Measurements from ENCODE around the gene OLA1. TPM values are rescaled to one million over a fixed set of nuclear protein-coding genes. Genes with fewer than 3 reads are reported as not detected.

Gene OLA1
- total RNA-seq, 2 donors from 2014 or later = 127 to 181 TPM

DNA sequence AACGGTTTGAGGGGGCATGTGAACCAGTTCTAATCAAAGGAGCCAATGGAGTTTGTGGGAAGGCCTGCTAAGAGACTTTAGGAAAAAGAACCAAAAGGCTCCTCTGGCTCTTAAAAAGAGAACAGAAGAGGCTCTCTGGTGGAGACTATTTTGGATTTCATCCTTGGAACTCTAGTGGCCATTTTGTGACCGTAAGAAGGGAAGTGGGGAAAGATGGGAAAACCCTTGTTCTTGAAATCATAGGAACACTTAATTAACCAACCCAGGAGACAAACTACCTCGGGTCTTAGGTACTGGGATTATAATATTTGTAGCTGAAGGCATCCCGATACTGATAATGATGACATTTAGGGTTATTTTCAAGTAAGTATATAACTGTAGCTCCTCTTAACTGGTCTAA is 157.9 kb downstream of the OLA1 start:
- Mint-ChIP-seq H3K27me3 (ENCODE audit: insufficient read depth) (no peaks in the 10 kb centered on the region), H3K4me1 (peaks cover 4% of the 10 kb centered on the region), H3K9me3 (peaks cover 11% of the 10 kb centered on the region), H3K36me3 (ENCODE audit: low read depth) (peaks cover 22% of the 10 kb centered on the region), H3K4me3 (no peak overlapping the region), H3K27ac (no peak overlapping the region)
- peaks cover 4% of the 10 kb centered on the region for H3K9me3 ChIP-seq (ENCODE audit: control insufficient read depth, low read length)
- DNase-seq = no peak
- peaks cover 6% of the 10 kb centered on the region for H3K36me3 ChIP-seq (ENCODE audit: control insufficient read depth, insufficient read depth, low read length)
- no peak overlapping the region for H3K9ac ChIP-seq (ENCODE audit: extremely low read depth, low read length, poor library complexity, severe bottlenecking)
- H3K27ac ChIP-seq (ENCODE audit: low read depth, low read length) = no peak overlapping the region
- H3K4me3 ChIP-seq (ENCODE audit: low read length) = no peak overlapping the region
- no peaks in the 10 kb centered on the region for H3K27me3 ChIP-seq (ENCODE audit: control insufficient read depth, insufficient read depth, low read length, poor library complexity, severe bottlenecking)
- 93 to 100% methylated on average over 2 to 4 of the region's 4 CpGs for WGBS, 2 experiments (ENCODE audit: insufficient coverage in 1 of 2, insufficient read length in 1 of 2)
- no peaks in the 10 kb centered on the region for H3K4me1 ChIP-seq (ENCODE audit: control insufficient read depth, insufficient read depth, low read length)
- TF ChIP-seq, protein P1, sequence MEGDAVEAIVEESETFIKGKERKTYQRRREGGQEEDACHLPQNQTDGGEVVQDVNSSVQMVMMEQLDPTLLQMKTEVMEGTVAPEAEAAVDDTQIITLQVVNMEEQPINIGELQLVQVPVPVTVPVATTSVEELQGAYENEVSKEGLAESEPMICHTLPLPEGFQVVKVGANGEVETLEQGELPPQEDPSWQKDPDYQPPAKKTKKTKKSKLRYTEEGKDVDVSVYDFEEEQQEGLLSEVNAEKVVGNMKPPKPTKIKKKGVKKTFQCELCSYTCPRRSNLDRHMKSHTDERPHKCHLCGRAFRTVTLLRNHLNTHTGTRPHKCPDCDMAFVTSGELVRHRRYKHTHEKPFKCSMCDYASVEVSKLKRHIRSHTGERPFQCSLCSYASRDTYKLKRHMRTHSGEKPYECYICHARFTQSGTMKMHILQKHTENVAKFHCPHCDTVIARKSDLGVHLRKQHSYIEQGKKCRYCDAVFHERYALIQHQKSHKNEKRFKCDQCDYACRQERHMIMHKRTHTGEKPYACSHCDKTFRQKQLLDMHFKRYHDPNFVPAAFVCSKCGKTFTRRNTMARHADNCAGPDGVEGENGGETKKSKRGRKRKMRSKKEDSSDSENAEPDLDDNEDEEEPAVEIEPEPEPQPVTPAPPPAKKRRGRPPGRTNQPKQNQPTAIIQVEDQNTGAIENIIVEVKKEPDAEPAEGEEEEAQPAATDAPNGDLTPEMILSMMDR (conservative IDR thresholded peaks at IDR 0.05) = no peak

DNA sequence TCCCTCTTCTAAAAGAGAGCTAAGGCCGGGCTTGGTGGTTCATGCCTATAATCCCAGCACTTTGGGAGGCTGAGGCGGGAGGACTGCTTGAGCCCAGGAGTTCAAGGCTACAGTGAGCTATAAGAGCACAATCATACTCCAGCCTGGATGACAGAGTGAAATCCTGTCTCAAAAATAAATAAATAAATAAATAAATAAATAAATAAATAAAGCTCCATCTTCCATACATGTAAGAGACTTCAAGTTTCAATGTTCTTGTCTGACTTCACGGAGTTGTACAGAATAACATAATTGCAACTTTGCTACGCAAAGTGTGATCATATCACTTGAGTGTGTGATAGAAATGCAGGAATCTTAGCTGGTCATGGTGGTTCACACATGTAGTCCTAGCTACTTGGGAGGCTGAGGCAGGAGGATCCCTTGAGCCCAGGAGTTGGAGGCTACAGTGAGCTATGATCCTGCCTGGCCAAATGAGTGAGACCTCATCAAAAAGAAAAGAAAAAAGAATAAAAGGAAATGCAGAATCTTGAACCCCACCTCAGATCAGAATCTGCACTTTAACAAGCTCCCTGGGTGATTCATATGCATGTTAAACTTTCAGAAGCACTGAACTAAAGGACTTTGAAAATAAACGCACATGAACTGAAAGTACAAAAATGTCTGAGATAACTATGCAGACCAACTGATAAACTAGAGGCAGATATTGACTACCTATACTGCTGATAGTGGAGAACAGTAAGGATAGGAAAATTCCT is 159.4 kb downstream of the OLA1 start:
- WGBS, 2 experiments (ENCODE audit: insufficient coverage in 1 of 2, insufficient read length in 1 of 2) = 91 to 100% methylated on average over 2 to 5 of the region's 5 CpGs
- peaks cover 17% of the 10 kb centered on the region for H3K36me3 Mint-ChIP-seq (ENCODE audit: low read depth)
- peaks cover 4% of the 10 kb centered on the region for H3K9me3 ChIP-seq (ENCODE audit: control insufficient read depth, low read length)
- no peak overlapping the region for H3K27ac ChIP-seq (ENCODE audit: low read depth, low read length)
- H3K27me3 ChIP-seq (ENCODE audit: control insufficient read depth, insufficient read depth, low read length, poor library complexity, severe bottlenecking) = no peaks in the 10 kb centered on the region
- peaks cover 6% of the 10 kb centered on the region for H3K36me3 ChIP-seq (ENCODE audit: control insufficient read depth, insufficient read depth, low read length)
- peaks cover 11% of the 10 kb centered on the region for H3K9me3 Mint-ChIP-seq
- no peaks in the 10 kb centered on the region for H3K4me1 ChIP-seq (ENCODE audit: control insufficient read depth, insufficient read depth, low read length)
- no peaks in the 10 kb centered on the region for H3K27me3 Mint-ChIP-seq (ENCODE audit: insufficient read depth)
- H3K4me1 Mint-ChIP-seq = peaks cover 15% of the 10 kb centered on the region
- H3K4me3 Mint-ChIP-seq = no peak overlapping the region
- no peak overlapping the region for H3K9ac ChIP-seq (ENCODE audit: extremely low read depth, low read length, poor library complexity, severe bottlenecking)
- H3K4me3 ChIP-seq (ENCODE audit: low read length) = no peak overlapping the region
- TF ChIP-seq, protein P1 (conservative IDR thresholded peaks at IDR 0.05) = no peak
- H3K27ac Mint-ChIP-seq = no peak overlapping the region
- DNase-seq = no peak

DNA sequence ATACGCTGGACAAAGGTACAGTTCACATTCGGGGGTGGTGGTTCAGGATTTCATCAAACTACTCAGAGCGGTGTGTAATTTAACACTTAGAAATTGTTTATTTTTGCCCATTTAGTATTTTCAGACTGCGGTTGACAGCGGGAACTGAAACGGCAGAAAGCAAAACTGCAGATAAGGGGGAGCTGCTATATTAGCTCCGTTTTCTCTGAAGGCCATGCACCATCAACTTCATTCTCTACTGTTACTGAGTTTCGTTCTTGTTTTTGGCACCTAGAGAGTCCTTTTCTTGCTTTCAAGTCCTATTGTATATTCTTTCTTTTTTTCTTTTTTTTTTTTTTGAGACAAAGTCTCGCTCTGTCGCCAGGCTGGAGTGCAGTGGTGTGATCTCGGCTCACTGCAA is 161.6 kb downstream of the OLA1 start:
- Mint-ChIP-seq H3K27me3 (ENCODE audit: insufficient read depth) (no peaks in the 10 kb centered on the region), H3K4me3 (no peak overlapping the region), H3K27ac (no peak overlapping the region), H3K4me1 (peaks cover 19% of the 10 kb centered on the region), H3K36me3 (ENCODE audit: low read depth) (peaks cover 15% of the 10 kb centered on the region), H3K9me3 (peaks cover 11% of the 10 kb centered on the region)
- peaks cover 7% of the 10 kb centered on the region for H3K36me3 ChIP-seq (ENCODE audit: control insufficient read depth, insufficient read depth, low read length)
- H3K27ac ChIP-seq (ENCODE audit: low read depth, low read length) = no peak overlapping the region
- no peak overlapping the region for H3K9ac ChIP-seq (ENCODE audit: extremely low read depth, low read length, poor library complexity, severe bottlenecking)
- H3K4me1 ChIP-seq (ENCODE audit: control insufficient read depth, insufficient read depth, low read length) = peaks cover 4% of the 10 kb centered on the region
- H3K4me3 ChIP-seq (ENCODE audit: low read length) = no peak overlapping the region
- peaks cover 4% of the 10 kb centered on the region for H3K9me3 ChIP-seq (ENCODE audit: control insufficient read depth, low read length)
- no peak for DNase-seq
- 95 to 97% methylated on average over 7 to 11 of the region's 11 CpGs for WGBS, 2 experiments (ENCODE audit: insufficient coverage in 1 of 2, insufficient read length in 1 of 2)
- TF ChIP-seq, protein P1 (conservative IDR thresholded peaks at IDR 0.05) = no peak
- no peaks in the 10 kb centered on the region for H3K27me3 ChIP-seq (ENCODE audit: control insufficient read depth, insufficient read depth, low read length, poor library complexity, severe bottlenecking)
